HG02943 (cell line): ENCODE measurements around the gene TMC7.

Experiments used
- ATAC-seq: cut with Tn5 transposase; IDR thresholded peaks from one replicate; pipeline ENCODE4 v1.9.1; 2021; ENCODE audit warnings: mild to moderate bottlenecking, low read depth, moderate library complexity; ENCODE audit not compliant: unreplicated experiment

The TMC7 gene

DNA sequence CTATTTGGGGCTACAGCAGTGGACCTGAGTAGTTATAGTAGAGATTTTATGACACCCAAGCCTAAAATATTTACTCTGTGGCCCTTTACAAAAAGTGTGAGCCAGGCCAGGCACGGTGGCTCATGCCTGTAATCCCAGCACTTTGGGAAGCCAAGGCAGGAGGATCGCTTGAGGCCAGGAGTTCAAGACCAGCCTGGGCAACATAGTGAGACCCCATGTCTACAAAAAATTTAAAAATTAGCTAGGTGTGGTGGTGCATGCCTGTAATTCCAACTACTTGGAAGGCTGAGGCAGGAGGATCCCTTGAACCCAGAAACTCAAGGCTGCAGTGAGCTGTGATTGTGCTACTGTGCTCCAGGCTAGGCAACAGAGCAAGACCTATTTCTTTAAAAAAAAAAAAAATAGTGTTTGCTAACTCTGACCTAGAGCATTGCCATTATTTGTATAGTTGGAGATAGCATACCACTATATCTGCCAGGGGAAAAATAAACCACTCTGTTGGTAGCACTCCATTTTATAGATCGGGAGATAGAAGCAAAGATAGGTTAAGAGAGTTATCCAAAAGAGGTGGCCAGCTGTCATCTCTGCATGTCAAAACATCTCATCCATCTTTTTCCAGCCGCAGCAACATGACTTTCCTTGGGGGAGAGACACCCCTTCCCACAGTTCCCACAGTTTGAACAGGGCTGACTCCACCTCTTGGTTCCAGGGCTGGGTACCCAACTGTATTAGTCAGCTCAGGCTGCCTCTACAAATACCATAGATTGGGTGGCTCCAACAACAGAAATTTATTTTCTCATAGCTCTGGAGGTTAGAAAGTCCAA is 127.0 kb downstream of the TMC7 start:
- ATAC-seq, result no peak

DNA sequence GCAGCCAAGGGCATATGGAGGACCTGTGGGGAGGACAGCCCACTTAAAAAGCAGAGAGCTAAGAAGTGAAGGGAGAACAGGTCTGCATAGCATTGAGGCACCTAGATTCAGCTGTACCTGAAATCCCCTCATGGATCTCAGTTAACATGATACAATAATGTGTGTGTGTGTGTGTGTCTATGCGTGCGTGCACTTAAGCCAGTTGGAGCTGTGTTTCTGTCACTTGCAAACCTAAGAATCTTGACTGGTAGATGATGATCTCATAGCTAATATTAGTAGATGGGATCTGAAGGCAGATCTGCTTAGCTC is 128.3 kb downstream of the TMC7 start:
- ATAC-seq, result no peak
